Measurements from ENCODE around the gene DPYSL4. TPM values are rescaled to one million over a fixed set of nuclear protein-coding genes. Genes with fewer than 3 reads are reported as not detected.

Gene DPYSL4
- total RNA-seq, 1 experiment from 2014 or later = 19.6 TPM

DNA sequence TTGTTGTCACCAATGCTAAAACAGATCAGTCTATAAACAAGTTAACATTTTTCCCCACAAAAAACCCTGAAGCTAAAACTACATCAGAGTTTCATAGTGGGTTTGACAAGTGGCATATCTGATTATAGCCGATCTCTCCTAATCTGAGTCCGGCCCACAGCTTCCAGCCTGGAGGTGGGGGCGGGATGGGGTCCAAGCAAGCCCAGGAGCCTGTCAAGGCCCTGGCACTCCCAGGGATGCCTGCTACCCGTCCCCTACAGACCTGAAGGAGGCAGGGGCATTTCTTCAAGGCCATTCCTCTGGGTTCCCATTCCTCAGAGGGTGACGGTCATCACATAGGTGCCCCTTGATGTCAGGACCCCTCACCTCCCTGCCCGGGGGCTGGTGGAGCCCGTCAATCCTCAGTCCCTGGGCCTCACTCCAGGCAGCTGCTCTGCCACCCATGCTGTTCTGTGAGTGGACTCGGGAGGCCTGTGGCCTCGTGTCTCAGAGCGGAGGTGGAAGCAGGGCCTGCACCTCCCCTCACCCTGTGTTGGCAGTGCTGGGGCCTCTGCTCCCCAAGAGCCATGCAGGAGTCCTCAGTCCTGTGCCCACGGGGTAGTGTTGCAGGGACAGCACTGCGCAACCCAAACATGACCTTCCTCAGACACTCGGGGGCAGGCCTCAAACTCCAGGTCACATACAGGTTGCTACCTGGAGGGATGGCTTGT lies 8.8 kb downstream of the DPYSL4 start:
- no peak for DNase-seq (ENCODE audit: low spot score)

DNA sequence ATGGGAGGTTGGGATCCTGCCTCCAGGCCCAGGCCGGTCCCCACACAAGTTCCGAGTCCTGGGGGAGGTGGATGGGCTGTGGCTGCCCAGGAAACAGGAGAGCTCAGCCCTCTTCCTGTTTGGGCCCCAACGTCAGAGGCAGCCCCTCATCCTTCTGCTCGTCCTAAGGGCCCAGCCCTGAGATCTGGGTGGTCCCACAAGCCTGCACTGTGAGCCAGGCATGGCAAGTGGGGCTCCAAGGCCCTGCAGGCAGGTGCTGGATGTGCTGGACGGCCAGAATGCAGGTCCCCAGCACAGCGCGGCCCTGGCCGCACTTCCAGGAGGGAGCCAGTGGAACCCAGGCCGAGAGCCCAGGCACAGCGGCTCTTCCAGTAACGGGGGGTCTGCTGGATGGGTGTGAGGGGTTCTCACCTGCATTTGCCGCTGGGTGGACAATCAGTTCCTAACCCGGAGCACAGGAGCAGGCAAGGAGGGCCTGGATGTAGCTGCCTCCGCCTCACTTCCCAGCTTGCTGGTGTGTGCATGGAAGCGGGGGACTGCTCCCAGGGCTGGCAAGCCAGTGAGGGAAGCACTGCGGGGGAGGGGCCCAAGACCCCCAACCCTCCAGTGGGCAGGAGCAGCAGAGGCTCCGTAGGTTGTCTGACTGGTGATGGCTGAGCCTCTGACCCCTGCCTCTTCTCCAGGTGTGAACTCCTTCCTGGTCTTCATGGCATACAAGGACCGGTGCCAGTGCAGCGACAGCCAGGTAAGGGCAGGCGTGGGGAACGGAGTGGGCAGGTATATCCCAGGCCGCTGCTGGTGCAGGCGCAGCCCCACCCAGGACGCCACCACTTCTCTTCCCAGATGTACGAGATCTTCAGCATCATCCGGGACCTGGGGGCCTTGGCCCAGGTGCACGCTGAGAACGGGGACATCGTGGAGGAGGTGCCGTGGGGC lies 9.7 kb downstream of the DPYSL4 start:
- DNase-seq (ENCODE audit: low spot score) = no peak

DNA sequence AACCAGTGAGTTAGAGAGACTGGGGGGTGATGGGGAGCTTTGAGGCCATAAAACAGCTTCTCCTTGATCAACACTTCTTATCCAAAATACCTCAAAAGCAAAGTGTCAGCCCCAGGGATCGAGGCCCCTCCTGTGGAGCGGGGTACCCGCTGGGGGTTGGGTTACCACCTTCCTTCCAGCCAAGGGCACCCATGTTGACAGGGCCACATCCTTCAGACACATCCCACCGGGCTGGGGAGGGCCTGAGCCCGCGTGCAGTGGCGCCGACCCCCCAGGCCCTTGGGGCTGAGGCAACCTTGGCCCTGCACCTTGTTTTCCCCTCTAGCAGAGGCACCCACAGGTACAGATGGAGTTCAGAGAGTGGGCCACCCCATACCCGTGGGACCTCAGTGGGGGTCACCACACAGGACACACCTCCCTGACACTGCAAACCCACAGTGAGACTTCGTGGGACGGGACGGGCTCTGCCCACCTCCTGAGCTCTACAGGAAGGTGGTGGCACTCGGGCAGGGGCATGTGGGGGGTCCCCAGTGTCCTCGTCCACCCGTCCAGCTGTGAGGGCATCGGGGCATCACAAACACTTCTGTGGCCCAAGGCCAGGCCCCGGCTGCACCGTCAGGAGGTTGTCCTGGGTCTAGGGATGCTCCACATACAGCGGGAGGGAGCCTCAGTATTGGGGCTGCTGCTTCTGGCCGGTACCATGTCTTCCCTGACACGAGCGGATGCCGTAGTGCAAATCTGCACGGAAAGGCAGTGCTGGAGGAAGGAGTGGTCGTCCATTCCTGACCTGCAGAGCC lies 10.7 kb downstream of the DPYSL4 start:
- no peak for DNase-seq (ENCODE audit: low spot score)

DNA sequence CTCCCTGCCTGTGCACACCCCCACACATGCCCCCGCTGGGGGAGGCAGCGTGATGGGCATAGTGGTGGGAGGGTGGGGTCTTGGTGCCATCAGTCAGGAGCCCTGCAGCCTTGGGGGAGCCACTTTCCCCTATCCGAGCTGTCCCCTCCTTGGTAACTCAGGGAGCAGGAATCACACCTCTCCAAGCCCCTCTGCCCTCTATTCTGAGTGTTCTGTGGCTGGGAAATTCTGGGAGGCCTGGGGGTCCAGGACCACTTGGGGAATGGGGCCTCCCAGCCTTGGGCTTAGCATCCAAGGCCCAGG lies 11.3 kb downstream of the DPYSL4 start:
- DNase-seq (ENCODE audit: low spot score) = no peak

DNA sequence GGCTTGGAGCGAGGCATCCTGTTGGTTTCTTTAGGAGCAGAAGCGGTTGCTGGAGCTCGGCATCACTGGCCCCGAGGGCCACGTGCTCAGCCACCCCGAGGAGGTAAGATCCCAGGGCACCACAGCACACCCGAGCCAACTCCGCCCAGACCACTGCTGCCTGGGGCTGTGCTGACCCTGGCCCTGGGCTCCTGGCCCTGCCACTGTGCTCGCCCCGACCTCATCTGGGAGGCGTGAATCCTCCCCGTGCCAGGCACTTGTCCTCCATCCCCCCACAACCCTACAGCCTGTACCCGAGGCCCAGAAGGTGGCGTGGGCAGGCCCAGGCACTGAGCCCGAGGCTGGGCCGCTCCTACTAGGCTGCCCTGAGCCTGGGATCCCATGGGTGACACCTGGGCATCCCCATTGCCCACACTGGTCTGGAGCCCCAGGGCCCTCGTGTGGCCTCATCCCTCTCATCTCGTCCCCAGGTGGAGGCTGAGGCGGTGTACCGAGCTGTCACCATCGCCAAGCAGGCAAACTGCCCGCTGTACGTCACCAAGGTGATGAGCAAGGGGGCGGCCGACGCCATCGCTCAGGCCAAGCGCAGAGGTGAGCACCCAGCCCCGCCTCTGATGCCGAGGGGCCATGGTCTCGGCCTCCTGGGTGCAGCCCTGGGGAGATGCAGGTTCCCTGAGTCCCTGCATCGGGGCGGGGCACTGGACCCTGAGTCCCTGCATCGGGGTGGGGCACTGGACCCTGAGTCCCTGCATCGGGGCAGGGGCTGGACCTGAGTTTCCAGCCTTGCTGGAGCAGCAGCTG lies 11.8 kb downstream of the DPYSL4 start:
- no peak for DNase-seq (ENCODE audit: low spot score)

DNA sequence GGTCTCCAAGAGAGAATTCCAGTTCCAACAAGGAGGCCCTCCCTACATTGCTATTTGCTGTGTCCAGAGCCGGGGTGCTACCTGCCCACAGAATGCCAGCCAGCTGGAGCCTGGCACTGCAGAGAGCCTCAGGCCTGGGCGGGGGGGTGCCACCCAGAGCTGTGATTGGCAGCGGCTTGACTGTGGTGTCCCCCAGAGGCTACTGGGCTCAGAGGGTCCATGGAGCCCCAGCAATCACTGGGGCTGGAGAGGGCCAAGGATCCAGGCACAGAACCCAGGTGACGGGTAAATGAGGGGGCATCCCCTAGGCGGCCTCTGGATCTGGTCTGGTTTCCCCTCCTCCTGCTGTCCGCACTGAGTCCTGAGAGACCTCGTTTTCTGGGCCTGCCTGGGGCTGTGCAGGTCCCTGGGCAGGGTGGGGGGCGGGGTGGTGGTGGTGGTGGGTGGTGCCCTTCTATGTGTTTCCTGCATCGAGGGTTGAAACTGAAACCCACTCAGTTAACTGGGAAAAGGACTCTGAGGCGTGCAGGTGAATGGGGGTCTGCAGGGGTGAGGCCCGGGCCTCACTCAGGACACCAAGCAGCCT lies 12.6 kb downstream of the DPYSL4 start:
- no peak for DNase-seq (ENCODE audit: low spot score)

DNA sequence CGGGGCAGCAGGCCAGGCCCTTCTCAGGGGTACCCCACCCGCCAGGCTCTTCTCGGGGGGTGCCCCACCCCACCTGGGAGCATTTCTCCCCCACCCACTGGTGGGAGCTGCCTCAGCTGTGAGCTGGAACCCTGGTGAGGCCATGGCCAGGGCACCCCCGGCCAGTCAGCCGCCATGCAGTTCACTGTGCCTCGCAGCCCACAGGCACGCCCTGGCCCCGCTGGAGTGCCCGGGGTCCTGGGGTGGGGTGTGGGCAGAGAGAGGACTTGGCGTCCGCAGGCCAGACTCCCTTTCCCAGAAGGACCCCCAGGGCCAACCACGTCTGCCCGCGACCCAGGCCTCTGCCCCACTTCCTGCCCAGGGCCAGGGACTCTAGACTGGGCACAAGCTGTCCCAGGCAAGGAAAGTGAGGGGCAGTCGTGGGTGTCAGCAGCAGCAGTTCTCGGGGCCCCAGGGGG lies 13.1 kb downstream of the DPYSL4 start:
- no peak for DNase-seq (ENCODE audit: low spot score)

DNA sequence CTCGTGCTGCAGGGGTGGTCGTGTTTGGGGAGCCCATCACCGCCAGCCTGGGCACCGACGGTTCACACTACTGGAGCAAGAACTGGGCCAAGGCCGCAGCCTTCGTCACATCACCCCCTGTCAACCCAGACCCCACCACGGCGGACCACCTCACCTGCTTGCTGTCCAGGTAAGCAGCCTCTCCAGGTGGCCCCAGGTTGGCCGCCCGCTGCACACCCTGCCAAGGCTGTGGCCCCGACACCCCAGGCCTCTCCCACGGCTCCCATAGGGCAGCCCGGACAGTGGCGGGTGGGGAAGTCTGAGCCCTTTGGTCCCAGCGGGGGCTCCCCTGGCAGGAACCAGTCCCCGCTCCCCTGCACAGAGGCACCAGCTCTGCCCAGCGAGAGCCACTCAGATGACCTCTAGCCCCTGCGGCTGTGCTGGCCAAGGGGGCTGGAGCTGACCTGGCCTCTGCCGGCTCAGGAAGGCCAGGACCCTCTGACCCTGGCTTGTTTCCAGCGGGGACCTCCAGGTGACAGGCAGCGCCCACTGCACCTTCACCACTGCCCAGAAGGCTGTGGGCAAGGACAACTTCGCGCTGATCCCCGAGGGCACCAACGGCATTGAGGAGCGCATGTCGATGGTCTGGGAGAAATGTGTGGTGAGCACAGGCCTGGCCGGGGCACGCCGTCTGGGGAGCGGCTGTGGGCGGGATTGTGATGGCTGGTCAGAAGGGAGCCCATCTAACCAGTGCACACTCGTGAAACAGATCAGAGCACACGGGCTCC lies 13.8 kb downstream of the DPYSL4 start:
- DNase-seq (ENCODE audit: low spot score) = no peak

DNA sequence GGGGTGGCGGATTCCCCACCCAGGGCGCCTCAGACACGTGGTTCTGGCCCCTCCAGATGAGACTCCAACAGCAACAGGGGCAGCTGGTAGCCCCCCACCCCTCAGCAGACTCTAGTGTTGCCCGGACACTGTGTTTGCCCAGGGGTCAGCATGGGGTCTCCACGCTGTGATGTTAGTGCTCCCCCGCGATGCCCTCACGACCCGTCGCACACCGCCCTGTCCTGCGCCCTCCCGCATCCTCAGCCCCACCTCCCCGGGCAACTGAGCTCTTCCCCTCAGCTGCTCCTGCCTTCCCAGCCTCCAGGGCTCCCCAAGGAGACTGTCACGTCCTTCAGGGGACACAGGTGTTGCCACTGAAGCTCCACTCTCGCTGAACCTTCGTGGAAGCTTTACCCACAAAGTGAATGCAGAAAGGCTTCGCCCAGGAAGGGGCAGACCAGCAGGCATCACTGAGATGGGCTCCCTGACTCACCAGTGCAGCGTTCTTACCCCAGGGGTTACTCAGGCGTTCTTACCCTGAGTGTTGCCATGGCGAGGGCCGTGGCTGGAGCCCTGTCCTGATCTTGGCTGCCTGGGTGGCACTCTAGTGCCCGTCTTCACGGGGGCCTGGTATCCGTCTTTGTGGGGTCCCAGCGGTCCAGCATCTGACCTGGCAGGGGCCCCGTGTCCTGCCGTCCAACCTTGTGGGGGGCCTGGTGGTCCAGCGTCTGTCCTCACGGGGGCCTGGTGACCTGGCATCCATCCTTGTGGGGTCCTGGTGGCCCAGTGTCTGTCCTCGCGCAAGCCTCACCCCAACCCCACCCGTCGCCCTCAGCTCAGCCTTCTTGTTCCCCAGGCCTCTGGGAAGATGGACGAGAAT lies 14.6 kb downstream of the DPYSL4 start:
- DNase-seq (ENCODE audit: low spot score) = no peak

DNA sequence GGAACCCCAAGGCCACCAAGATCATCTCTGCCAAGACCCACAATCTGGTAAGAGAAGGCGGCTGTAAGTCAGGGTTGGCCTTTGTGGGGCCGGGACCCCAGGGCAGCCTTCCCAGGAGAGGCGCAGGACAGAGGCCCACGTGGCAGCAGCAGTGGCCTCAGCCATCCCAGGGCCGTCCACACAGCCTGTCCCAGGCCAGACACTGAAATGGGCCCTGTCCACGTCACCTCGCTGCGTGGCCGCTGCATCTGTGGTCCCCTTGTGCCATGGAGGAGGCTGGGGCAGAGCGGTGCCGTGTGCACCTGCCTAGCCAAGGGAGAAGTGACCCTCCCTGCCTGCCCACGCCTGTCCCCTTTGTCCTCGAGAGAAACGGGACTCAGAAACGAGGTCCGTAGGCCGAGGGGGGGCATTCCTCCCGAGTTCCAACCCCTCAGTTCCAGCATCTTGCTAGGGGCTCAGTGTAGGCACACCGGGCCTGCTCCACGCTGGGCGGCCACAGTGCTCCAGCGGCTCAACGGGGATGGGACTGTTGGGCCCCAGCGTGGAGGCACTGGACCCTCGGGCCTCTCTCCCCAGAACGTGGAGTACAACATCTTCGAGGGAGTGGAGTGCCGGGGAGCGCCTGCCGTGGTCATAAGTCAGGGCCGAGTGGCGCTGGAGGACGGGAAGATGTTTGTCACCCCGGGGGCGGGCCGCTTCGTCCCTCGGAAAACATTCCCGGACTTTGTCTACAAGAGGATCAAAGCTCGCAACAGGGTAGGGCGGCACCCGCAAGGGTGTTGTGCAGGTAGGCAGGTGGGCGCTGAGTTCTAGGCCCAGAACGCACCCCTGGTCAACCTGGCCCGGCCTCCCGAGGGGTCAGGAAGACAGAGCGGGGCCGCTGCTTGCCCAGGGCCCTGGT lies 15.6 kb downstream of the DPYSL4 start:
- DNase-seq (ENCODE audit: low spot score) = no peak

DNA sequence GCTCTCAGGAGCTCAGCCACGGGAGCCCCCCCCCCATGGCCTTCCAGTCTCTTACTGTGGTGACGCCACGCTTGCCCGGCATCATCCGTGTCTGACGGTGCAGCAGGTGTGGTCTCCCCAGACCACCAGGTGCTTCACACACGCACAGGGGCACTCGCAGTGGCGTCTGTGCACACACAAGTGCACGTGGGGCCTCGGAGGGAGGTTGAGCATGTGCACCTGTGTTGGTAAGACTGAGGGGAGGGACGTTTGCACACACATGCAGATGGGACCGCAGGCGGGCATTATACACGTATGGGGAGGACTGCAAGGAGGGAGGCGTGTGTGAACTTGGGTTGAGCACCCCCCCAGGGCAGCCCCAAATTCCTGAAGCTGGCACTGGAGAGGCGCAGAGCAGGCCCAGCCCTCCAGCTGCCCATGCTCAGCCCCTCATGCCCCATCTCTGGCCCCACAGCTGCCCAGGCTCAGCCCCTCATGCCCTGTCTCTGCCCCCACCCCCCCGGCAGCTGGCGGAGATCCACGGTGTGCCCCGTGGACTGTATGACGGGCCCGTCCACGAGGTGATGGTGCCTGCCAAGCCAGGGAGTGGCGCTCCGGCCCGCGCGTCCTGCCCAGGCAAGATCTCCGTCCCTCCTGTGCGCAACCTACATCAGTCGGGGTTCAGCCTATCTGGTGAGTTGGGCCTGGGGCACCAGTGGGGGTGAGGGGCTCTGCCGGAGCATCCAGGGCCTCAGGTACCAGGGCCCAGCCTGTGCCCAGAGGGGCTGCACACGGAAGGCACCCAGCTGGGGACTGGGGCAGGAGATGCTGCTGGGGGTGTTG lies 16.7 kb downstream of the DPYSL4 start:
- no peak for DNase-seq (ENCODE audit: low spot score)

DNA sequence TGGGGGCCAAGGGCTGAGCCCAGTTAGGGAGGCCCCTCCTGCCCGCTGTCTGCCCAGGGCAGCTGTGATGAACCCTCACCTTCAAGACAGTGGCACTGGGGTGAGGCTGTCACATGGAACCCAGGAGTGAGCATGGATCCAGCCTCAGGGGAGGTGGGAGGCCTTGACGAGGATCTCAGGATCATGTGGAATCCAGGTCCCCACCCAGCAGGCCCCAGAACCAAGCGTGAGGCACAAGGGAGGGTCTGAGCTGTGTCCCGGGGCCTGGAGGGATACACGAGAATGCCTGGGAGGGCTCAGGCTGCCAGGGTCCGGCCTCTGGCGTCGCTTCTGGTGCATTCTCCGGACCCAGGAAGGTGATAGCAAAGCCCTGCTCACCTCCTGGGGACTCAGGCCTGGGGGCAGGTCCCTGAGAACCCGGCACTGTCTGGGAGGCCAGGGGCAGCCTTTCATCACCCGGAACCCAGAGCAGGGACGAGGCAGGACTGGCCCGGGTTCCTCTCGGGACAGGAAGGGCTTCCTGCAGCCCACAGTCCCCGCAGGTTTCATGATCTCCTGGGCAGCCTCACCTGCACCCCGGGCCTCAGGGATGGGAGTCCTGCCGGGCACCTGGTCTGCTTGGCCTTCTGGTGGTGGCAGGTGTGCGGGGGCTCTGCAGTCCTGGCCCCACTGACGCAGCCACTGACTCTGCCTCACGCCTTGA lies 17.5 kb downstream of the DPYSL4 start:
- no peak for DNase-seq (ENCODE audit: low spot score)

DNA sequence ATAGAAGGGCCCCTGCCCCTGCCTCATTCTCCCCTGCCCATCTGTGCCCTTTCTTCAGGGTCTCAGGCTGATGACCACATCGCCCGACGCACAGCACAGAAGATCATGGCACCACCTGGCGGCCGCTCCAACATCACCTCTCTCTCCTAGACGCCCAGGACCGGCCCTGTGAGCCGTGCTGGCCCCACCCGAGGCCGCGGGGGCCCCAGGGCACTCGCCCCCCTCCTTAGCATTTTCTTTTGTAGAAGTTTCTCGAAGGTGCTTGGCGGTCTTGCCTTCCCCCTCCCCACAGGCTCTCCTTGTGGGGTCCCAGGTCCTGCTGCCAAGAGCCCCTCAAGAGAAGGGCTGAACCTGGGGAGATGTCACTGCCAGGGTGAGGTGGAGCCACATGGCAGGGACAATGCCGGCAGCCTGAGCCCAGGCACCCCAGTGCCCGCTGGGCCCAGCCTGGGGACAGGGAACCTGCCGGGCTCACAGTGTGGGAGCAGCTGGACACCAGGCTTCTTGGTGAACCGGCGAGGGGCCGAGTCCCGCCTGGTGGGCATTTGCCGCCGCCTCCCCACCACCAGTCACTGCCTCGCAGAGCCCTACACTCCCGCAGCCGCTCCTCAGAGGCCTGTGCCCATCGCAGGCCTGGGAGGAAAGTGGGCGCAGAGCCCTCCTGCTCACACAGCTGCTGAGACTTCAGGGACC lies 18.2 kb downstream of the DPYSL4 start:
- no peak for DNase-seq (ENCODE audit: low spot score)

DNA sequence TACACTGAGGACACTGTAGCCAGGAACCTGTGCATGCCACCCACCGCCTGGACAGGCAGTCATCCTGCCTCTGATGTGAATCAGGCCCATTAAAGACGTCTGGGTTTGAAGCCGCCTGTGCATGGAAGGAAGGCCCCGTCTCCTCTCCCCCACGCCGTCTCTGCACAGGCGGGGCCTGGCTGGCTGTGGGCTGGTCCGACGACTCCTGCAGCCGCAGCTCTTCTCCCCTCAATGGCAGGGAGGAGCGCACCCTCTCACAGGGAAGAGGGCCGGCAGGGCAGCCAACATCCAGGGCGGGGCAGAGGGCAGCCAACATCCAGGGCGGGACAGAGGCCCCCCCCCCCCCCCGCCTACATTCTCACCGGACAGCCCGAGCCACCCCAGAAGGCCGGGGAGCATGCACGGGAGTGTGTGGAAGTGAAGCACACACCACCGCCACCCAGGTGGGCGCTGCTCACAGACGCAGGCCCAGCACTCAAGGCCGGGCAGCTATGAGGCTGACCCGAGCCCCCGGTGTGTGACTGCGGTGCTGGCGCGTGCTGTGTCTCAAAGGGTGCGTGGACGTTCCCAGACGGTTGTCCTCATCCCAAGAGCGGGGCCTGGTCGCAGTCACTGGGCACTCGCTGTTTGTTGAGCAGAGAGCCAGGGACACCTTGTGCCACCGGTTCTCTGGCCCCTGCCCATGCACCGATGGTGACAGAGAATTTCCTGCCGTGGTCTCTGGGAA lies 19.1 kb downstream of the DPYSL4 start:
- DNase-seq (ENCODE audit: low spot score) = no peak

DNA sequence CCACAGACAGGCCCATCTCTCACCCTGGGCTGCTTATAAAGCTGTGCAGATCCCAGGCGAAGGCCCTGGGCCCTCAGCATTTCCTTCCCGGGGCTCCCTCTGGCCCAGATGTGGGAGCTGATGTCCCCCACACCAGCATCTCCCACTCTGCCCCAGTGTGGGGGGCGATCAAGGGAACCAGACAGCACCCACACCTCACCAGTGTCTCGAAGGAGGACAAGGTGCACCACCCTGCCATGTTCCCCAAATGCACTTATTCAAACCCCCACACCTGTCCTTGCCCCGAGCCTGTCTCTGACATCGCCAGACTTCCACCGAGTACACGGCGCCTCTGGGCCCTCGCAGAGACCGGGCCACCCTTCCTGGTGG lies 19.6 kb downstream of the DPYSL4 start:
- DNase-seq (ENCODE audit: low spot score) = no peak
